ENCODE measurements around the gene AAK1.

The AAK1 gene

DNA sequence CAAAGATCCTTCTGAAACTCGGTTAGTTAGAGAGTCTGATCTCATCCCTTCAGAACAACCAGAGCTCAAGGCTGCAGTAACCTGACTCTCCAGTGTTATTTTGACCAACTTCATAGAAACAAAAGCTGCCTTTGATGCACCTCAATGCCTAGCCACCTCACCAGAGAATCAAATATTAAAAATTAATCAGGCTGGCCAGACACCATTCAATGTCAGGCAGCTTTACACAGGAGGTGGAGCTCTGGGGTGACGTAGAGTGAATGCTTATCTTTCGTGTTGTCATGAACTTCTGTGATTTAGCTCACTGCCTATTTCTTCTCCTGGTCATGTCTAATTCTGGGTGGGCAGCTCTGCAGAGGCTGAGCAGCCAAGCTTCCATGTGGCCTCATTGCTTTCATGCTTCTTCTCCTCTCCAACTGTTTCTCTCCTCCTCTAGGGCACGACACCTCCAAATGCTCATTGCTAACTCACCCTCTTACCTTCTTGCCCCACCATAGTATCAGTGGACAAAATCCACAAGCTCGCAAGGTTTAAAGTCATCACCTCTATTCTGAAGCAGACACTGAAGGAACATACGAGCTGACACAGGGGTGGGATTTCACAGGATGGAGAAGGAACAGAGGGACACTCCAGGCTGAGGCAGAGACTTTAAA lies 39.4 kb downstream of the AAK1 start:
- FAIRE-seq (no peak), DNase-seq (ENCODE audit: insufficient read length, low spot score) (no peak)

DNA sequence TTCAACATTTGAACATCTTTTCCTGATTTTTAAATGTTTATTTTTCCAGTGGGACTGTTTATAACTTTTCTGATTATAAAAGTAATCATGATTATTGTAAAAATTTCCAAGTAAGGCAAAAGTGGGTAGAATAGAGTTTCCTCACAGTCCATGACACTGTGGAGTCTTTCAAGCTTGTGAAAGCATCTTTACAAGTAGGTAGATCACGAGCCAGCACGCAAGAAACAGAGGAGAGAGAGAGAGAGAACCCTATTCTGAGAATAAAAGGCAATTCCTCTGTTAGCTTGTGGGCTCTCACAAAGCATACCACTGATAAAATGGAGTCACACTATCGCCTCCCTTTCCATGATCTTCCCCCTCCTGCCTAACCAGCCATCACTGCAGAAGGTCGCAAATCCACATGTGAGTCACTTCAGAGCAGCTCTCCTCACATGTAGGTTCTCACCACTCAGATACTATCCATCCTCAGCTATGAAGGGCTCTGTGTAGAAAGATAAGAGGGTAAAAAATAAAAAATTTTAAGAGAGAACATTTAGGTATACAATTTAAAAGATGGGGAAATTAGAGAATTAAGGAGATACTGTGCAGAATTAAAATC lies 40.3 kb downstream of the AAK1 start:
- no peak for FAIRE-seq
- no peak for DNase-seq (ENCODE audit: insufficient read length, low spot score)

DNA sequence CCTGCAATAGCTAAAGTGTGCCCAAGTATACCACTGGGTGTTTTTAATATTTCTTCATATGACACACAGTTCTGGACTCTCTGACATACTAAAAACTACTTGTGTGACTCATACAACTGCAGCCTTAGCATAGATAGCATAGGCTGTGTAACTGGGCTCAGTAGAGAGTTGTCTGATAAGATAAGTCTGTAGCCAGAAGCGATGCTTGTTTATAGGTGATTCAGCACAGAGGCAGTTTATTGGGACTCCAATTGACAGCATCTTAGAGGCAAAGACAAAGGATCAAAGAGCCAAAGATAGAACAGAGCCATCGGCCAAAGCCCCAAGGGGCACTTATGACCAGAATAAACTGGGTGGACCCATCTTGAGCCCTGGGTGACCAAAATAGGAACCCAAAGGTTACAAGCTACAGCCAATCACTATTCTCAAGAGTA lies 42.3 kb downstream of the AAK1 start:
- FAIRE-seq (no peak), DNase-seq (ENCODE audit: insufficient read length, low spot score) (peak; percentile 55)

DNA sequence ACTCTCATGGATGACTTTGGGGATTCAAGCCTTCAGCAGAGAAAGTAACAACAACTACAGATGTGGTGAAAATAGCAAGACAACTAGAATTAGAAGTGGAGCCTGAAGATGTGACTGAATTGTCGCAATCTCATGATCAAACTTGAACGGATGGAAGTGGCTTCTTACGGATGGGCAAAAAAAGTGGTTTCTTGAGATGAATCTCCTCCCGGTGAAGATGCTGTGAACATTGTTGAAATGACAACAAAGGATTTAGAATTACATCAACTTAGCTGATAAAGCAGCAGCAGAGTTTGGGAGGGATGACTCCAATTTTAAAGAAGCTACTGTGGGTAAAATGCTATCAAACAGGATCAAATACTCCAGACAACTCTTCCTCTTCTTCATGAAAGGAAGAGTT lies 43.1 kb downstream of the AAK1 start:
- FAIRE-seq (no peak), DNase-seq (ENCODE audit: insufficient read length, low spot score) (no peak)

DNA sequence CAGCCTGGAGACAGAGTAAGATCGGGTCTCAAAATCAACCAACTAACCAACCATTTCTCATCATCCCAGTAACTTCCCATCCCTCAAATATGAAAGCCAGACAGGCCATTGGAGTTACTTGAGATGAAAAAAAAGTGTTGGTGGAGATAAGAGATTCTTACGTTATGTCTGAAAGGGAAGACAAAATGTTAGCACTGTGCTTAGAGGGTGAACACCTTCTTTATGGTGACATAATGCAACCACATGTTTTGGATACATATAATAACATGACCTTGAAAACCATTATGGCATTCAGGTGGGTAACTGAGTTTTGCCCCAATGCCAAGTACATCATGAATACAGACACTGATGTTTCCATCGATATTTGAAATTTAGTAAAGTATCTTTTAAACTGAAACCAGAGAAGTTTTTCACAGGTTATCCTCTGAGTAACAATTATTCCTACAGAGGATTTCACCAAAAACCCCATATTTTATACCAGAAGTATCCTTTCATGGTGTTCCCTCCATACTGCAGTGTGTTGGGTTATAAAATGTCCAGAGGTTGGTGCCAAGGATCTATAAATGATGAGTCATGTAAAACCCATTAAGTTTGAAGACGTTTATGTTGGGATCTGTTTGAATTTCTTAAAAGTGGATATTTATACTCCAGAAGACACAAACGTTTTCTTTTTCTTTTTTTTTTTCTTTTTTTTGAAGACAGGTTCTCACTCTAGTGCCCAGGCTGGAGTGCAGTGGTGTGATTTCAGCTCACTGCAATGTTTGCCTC lies 45.5 kb downstream of the AAK1 start:
- FAIRE-seq (no peak), DNase-seq (ENCODE audit: insufficient read length, low spot score) (no peak)

DNA sequence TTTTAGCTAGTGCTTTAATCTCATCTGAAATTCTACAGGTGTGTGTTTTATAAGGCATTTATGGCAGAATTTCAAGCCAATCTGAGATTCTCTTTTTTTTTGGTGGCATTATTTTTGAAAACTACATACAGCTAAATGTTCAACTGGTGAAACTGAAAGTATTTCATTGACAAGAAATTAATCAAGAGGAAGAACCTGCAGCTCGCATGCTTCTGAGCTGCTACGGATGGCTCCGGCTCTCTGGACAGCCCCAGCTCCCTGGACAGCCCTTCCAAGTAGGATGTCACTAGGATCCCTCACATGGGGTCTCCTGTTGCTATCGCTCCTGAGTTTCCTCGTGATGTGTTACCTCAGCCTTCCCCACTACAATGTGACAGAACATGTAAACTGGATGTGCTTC lies 46.4 kb downstream of the AAK1 start:
- DNase-seq (ENCODE audit: insufficient read length, low spot score) = no peak
- no peak for FAIRE-seq

DNA sequence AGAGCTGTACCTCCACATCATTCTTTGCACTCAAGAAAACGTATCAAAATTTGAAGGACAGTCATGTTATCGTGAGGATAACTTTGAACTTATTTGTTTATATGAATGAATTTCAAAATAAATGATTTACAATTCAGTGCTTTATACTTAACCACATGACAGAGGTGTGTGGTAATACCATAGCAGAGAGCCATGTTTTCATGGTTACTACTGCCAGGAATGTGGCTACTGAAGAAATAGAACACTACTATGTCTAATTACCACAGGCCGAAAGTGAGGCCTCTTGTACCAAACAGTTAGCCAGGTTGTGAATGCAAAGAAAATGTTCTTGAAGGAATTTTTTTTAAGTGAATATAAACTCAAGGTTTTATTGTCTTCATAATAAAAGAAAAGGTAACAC lies 49.2 kb downstream of the AAK1 start:
- FAIRE-seq = no peak
- no peak for DNase-seq (ENCODE audit: insufficient read length, low spot score)

DNA sequence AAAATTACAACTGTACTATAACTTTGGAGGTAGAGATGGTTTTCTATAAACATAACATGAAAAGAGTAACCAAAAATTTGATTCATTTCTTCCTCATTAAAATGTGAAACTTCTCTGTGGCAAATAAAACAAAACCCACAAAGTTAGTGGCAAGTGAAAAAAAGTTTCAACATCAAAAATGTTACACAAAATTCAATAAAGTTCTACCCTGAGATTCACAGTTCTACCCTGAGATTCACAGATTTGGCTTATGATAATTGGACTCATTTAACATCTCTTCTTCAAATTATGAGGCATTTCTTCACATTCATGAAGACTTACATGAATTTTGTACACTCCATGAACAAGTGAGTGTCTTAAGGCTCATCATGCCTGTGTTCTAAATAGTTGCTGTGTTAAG lies 51.0 kb downstream of the AAK1 start:
- FAIRE-seq (no peak), DNase-seq (ENCODE audit: insufficient read length, low spot score) (no peak)

DNA sequence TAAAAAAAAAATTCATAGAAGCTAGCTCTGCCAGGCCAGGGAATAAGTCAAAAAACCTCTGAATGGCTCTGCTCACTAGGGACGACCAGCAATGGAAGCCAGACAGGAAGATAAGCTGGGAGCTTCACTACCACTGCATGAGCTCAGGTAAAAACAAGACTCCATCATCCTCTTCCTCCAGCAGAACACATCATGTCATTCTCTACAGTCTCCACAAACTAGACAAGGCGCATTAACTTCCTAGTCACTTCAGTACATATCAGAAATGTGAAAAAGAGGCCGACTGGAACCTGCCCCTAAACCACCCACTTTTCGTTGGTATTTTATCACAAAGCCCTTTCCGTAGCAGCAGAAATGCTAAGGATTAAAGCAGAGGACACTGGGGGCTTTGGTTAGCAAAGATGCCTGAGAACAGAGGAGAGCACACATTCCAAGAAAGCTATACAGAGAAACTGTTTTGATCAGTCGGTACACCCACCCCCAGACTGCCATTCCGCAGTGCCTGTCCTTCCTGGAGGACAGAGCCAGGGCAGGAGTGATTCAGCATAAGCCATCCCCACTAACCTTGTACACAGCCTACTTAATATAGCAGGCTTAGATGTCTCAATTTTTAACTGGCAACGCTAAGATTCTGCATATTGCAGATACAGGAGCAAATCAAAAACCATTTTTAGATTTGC lies 53.4 kb downstream of the AAK1 start:
- no peak for FAIRE-seq
- no peak for DNase-seq (ENCODE audit: insufficient read length, low spot score)

DNA sequence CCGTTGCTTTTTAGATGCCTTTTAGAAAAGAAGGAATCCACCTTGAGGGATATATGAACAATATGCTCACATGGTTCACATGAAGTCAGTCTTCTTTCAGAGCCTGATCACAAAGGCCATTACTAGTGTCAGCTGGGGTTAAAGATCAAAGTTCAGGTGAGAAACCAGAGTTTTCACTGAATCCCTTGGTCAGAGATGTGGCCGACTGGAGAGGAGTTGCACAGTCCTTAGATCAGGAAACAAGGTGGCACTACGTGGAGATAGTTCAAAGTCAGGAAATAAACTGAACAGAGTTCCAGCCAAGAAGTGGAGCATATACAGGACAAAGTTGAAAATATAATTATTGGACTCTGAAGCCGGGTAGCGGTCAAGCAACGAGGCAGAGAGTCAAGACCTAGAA lies 54.6 kb downstream of the AAK1 start:
- DNase-seq (ENCODE audit: insufficient read length, low spot score) (no peak), FAIRE-seq (no peak)

DNA sequence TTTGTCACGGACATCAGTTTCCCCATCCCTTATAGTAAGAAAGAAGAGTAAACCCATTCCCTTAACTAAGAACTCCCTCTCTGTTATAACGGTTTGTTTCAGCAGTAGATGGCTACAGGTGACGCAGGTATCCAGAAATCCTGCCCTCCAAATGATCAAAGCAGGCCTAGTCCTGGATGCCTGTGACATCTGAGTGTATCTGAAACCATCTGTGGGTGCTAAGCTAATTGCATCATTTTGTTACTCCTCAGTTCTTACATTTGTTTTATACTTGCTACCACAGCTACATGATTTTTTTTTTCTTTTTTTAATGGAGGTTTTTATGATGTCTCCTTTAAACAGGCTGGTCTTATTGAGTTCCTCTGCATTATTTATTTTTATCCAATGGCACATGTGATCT lies 55.1 kb downstream of the AAK1 start:
- DNase-seq (ENCODE audit: insufficient read length, low spot score) = no peak
- FAIRE-seq = no peak

DNA sequence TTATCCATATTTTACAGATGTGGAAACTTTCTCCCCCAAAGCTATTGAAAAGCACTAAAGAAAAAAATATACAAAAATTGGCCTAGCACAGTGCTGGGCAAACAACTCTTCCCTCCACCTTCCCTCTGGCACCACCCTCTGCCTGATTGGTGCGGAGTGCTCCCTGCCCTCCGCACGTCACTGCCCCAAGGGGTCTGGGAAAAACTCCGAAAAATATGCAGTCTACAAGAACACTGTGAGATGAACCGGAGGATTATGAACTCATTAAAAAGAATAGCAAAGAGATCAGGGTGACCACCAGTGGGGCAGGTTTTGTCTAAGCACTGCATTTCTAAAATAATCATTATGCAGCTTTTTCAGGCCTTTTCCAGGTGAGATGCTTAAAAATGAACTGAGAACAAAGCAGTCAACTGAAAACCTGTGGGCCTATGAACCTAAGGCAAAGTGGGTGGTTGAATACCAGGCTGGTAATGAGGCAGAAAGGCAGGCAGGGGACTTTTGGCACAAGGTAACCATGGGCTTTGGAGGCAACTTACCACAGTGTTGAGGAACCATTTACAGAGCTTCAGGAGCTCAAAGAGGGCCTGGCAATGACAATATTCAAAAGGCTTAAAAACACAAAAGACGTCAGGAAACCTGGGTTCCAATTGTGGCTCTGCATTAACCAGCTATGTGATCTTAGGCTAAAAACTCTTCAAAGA lies 57.5 kb downstream of the AAK1 start:
- DNase-seq (ENCODE audit: insufficient read length, low spot score) (no peak), FAIRE-seq (no peak)

DNA sequence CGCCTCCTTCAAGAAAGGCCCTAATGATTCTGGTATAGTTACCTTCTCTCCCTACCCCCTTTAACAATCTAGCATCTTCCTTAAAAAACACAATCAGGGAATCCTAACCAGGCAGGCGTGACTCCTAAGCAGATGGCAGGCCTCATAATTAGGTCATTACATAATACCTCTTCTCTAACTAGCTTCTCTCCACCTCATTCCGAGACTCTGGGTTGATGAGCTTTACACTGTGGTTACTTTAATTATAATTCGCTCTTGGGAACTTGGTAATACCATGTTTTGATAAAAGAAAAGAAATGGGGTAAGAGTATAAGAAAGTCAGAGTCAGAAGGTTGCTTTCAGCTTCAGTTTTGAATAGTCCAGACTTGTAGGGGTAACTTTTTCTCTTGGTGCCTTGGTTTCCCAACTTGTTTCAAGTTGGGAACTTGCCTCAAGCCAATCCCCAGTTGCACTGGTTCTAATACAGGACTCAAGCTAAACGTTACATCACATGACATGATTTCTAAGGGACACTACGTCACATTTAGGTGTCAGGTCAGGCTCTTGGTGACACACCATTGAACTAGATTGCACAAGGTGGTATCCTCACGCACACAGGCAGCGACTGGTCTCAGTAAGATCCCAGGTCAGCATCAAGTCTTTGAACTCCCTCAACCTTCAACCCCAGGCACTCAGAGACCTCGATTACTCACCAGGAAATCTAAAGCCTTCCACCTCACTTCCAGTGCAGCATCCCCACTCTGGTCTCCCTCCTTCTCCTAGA lies 59.2 kb downstream of the AAK1 start:
- FAIRE-seq (no peak), DNase-seq (ENCODE audit: insufficient read length, low spot score) (no peak)

DNA sequence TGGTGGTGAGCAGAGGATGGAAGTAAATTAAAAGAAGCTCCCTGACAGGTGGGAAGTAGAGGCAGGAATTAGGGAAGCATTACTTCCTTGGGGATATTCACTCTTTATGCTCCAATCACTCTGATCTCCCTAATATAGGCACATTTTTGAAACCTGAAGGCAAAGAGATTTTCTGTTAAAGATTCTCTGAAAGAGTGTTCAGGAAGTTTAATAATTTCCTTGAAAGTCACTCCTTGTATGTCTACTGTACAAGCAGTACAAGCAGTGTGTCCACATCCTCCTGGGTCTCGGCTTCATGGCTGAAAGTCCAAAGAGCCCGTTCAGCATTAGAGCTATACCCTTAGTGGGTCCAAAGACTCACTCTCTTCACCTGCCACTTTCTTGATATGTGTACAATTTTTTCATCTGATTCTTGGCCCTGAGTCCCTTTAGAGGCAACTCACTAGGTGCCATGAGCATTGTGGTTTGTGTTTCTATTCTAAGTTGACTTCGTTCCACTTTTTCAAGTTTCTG lies 60.2 kb downstream of the AAK1 start:
- no peak for FAIRE-seq

DNA sequence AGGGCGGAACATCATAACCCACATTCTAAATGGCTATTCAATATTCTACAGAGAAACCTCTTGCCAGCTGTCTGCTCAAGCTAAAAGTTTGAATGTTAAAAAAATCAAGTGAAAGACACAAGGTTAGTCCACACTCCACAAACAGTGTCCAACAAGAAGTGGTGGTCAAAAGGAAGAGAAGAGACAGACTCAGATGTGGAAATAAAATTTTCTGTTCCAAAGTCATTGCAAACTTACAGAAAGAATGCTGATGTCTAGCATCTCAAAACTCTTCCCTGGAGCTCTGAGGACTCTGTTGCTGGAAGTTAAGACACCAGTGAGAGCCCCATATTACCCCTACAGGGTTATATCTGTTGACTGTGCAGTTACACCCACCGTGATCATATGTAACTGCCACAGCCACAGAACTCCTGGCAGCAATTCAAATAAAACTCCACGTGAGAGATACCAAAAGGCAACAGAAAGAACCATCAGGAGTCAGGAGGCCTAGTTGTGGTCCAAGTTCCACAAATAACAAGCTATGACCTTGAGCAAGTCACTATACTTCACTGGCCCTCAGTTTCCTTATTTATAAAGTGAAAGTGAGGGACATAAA lies 60.9 kb downstream of the AAK1 start:
- DNase-seq (ENCODE audit: insufficient read length, low spot score) (no peak), FAIRE-seq (no peak)

More for the DNA sequence above, 60.2 kb downstream of the AAK1 start:
- no peak for DNase-seq (ENCODE audit: insufficient read length, low spot score)

DNA sequence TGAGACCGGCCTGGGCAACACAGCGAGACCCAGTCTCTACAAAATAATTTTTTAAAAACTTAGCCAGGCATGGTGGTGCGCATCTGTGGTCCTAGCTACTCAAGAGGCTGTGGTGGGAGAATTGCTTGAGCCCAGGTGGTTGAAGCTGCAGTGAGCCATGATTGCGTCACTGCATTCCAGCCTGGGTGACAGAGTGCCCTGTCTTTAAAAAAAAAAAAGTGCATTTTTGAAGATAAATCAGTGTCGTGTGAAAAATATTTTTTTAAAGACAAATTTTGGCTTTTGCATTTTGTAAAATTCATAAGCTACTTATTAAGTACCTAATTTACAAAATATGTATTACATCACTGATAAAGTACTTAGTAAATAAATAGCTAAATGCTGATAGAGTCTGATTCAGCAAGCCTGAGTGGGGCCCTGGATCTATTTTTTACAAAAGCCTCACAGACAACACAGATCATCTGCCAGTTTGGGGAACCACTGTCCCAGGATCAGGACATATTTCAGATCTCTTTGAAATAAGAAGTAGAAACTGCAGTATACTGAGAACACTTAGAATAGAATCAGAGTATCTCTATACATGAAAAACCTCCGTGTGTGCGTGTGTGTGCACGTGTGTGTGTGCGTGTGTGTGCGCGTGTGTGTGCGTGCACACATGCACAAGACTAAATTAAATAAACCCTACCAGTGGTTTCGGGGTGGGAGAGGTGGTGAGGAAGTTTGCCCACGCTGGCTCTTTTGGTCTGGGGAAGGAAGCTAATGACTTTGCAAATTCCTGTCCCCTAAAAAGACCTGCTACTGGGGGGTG lies 61.6 kb downstream of the AAK1 start:
- no peak for FAIRE-seq
- no peak for DNase-seq (ENCODE audit: insufficient read length, low spot score)

DNA sequence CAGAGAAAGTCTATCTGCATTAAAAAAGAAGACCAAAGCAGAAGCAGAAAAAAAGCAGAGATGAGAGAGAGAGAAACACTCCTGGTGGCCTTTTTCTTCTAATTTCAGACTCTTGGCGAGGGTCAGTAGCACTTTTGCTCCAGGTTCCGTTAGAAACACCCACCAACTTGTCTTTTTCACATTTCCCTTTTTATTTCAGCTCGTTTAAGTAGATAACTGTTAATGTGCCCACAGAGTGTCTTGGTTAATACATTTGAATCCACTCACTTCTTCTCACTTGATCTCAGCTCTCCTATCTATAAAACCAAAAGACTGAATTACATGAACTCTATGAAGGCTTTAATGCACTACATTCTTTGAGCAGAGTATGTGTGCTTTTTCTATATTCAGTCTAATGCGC lies 63.1 kb downstream of the AAK1 start:
- DNase-seq (ENCODE audit: insufficient read length, low spot score) = no peak
- no peak for FAIRE-seq

DNA sequence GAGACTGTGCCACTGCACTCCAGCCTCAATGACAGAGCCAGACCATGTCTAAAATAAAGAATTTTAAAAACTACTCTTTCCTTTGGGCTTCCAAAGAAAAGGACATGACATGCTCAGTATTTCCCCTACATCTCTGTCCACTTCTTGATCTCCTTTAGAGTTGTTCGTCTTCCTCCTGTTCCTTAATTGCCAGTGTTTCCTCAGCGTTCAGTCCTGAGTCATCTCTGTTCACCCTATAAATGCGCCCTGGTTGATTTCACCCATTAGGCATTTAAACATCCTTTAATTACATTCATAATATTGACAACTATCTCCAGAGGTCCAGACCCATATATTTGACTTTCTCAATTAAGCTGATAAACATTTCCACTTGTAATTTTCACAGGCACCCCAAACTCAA lies 64.0 kb downstream of the AAK1 start:
- DNase-seq (ENCODE audit: insufficient read length, low spot score) = no peak
- FAIRE-seq = no peak

DNA sequence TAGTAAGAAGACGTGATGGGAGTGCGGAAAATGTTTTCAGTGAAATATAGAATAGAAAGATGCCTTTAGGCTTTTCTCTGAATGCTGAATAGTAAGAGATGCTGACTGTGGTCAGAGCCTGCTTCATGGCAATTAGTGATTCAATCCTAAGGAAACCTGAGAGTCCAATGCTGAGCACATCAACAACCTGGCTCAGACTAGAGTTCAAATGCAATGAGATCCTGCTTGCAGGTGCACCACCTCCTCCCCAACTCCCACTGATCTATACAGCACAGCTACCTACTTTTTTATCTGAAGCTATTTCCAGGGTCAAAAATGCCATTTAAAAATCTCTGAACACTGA lies 65.4 kb downstream of the AAK1 start:
- no peak for FAIRE-seq
- DNase-seq (ENCODE audit: insufficient read length, low spot score) = no peak
